Measurements from ENCODE around the gene CCDC77.
"Not testable (repeated sequence)": the region's sequence is repeated elsewhere in the genome, so short reads cannot be mapped to it uniquely, and the experiment has no call there.

The CCDC77 gene

GRCh38 chr12:401235-402028, at the start of gene CCDC77:
CCDC77 (plus strand) TSS chr12:401644; CDS start chr12:409384, 7,740 bp downstream.
- peak; percentile 98 for DNase-seq (ENCODE audit: low spot score)
- peak within 1 kb of the TSS; percentile 76 for H3K27ac ChIP-seq
- no peak for TF ChIP-seq CTCF (conservative IDR thresholded peaks at IDR 0.05; ENCODE audit: low read depth)
- CTCF ChIA-PET: interaction anchor here (0.6 to 1.5 kb wide), 4 partner anchors 29 to 1116 kb away, joined by 3 to 4 read pairs (median 3); no protein-coding TSS in a partner anchor
- POLR2A ChIA-PET (ENCODE audit: low non-redundant PET): interaction anchor here (2.1 kb wide), 1 partner anchor 12 kb away, joined by 6 read pairs; the partner anchor contains the start of gene KDM5A

- POLR2A ChIA-PET (ENCODE audit: low non-redundant PET): no interaction called here
- no peak for TF ChIP-seq CTCF (conservative IDR thresholded peaks at IDR 0.05; ENCODE audit: low read depth)
- CTCF ChIA-PET: no interaction called here
- no peak overlapping the region for H3K27ac ChIP-seq
- peak; percentile 6 for DNase-seq (ENCODE audit: low spot score)
Observed at GRCh38 chr12:356276-356988, 45.0 kb upstream of the CCDC77 start.

GRCh38 chr12:359091-359490, 42.4 kb upstream of the CCDC77 start:
- POLR2A ChIA-PET (ENCODE audit: low non-redundant PET): no interaction called here
- no peak for TF ChIP-seq CTCF (conservative IDR thresholded peaks at IDR 0.05; ENCODE audit: low read depth)

GRCh38 chr12:366820-367219, 34.6 kb upstream of the CCDC77 start:
- H3K27ac ChIP-seq: no peak overlapping the region
- CTCF ChIA-PET: no interaction called here
- DNase-seq (ENCODE audit: low spot score): no peak
- POLR2A ChIA-PET (ENCODE audit: low non-redundant PET): no interaction called here
- no peak for TF ChIP-seq CTCF (conservative IDR thresholded peaks at IDR 0.05; ENCODE audit: low read depth)

More at GRCh38 chr12:359091-359490, 42.4 kb upstream of the CCDC77 start:
- CTCF ChIA-PET: no interaction called here
- H3K27ac ChIP-seq: no peak overlapping the region
- DNase-seq (ENCODE audit: low spot score): no peak

GRCh38 chr12:367972-368371, 33.5 kb upstream of the CCDC77 start:
- ChIA-PET CTCF (no interaction called here), POLR2A (ENCODE audit: low non-redundant PET) (no interaction called here)
- DNase-seq (ENCODE audit: low spot score): no peak
- H3K27ac ChIP-seq: no peak overlapping the region
- no peak for TF ChIP-seq CTCF (conservative IDR thresholded peaks at IDR 0.05; ENCODE audit: low read depth)

GRCh38 chr12:370739-371485, 30.5 kb upstream of the CCDC77 start:
- POLR2A ChIA-PET (ENCODE audit: low non-redundant PET): not testable (repeated sequence)

More at GRCh38 chr12:370739-371485, 30.5 kb upstream of the CCDC77 start:
- CTCF ChIA-PET; DNase-seq (ENCODE audit: low spot score); H3K27ac ChIP-seq: not testable (repeated sequence)
